ENCODE data around the gene PNMA6E.

PNMA6E gene

DNA sequence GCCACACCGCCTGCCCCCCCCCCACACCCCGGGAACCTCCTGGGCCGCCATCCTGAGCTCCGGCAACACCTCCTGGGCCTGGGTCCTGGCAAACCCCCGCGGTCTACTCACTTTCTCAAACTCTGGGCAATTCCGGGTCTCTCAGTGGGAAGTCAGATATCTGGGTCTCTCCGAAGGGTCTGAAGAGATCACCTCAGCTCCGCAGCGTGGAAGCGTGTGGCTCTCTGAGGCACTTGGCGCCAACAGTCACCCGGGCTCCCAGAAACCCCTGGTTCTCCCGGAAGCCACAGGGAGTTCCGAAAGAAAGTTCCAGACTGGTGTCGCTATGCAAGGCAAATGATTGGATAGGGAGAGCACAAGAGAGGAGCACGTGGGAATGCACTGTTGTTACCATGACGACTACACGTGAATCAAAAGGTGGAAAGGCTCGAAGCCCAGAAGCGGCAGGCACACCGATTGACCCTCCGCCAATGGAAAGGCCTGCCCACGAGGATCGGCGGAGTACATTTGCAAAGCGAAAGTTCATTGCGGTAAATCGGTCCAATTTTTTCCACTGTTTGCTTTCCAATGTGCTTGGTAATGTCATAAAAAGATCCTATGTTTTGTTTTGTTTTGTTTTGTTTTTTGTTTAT is at the start of gene PNMA6E:
Gene PNMA6E (minus strand): TSS at position 218 of the 632 bp plus-strand sequence. CDS start 2,501 bp downstream, outside the sequence.
- no peak for DNase-seq (ENCODE audit: low read depth in 2 of 2)

- DNase-seq (ENCODE audit: low read depth in 2 of 2), result no peak
These were observed 49.8 kb upstream of the PNMA6E start for GRCh38 chrX:153450949-153451277.

DNA sequence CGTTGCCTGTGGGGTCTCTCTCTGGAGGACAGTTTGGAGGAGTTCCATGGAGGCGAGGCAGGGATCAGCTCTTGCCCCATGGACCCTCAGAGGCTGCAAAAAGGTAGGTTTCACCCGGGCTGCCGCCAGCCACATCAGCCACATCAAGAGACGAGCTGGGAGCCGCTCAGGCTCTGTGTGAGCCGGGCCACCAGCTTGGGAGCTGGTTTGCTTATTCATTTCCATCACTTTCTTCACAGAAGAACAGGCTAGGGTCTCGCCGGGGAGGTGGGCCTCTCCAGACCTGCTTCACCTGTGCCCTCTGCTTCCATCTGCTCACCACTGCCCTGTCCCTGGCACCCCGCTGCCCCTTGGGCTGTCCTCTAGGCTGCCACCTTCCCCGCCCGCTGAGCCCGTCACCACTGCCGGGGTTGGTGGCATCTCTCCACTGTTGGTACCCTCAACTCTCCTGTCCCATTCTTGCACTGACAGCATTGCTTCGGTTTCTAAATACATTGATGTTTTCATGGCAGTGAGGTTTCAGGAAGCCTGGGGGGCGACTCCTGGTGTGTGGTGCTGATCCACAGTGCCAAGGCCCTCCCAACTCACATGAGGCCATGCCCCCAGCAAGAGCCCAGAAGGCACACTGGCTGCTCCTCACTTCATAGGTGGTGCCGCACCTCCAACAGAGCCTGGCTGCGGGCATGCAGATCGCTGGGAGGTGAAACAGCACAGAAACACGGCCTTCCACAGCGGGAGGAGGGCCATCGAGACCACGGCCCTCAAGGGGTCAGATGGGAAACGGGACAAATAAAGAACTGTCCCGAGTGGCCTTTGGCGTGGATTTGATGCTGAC is 49.2 kb upstream of the PNMA6E start:
- DNase-seq (ENCODE audit: low read depth in 2 of 2), result no peak

DNA sequence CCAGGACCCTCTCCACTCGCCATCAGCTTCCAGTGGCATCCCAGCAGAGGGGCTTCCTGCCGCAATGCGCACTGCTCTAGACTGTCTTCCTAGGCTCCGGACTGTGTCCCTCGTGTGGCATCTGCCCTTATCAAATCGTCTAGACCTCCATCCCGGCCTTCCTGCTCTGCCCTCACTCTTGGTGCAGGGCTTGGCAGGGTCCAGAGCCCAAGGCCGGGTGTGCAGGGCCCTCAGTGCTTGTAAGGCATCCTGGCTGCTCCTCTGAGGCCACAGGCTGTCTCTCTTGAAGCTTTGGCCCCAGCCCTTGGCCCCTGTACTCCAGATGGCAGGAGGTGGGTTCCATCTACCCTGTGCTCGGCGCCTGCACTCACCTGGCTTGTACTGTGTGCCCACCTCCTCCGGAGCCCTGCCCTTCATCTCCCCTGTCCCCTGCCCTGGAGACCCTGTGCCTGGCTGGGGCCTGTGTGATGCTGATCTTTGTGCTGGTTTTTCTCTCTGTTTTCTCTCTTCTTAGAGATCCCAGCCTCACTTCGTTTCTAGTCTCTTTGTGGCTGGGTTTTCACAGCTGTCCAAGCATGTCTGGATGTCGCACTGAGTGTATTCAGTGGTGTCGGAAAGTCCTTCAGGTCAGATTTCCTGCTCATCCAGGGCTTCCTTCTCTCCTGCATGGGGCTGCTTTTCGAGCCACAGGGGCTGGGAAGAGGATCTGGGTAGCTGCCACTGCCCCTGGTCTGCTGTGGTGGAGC is 48.4 kb upstream of the PNMA6E start:
- DNase-seq (ENCODE audit: low read depth in 2 of 2), result no peak

DNA sequence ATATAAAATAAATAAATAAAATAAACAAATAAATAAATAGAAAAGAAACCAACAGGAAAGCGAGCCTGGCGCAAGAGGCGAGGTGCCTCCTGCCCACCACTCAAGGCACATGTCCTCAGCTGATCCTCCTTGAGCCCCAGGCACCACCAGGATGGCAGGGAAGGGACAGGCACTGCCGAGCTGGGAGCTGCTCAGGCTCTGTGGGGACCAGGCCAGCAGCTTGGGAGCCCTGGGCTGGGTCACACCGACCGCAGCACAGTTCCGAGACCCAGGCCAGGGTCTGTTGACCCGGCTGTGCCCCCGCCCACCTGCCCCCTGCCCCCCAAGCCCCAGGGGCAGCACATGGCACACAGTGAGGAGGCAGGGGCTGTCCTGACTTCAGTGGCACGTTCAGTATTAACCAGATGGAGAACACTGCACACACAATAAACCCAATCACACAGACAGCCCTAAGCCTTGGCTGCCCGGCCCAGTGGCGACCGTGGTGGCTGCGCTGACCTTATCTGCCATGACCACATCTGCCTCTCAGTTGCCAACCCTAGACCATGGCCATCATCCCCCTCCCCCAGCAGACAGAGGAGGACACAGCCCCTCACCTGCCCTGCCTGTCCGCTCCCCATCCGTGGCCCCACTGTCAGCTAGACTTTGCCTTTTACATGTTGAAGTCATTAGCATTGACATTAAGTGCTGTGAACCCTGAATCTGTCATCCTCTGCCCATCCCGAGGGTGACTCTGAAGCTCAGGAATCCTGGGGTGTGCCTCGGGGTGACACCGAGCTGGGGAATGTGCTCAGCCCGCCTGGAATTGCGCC is 47.6 kb upstream of the PNMA6E start:
- DNase-seq (ENCODE audit: low read depth in 2 of 2), result no peak

- DNase-seq (ENCODE audit: low read depth in 2 of 2), result no peak
These were observed 46.4 kb upstream of the PNMA6E start for GRCh38 chrX:153447581-153447960.

DNA sequence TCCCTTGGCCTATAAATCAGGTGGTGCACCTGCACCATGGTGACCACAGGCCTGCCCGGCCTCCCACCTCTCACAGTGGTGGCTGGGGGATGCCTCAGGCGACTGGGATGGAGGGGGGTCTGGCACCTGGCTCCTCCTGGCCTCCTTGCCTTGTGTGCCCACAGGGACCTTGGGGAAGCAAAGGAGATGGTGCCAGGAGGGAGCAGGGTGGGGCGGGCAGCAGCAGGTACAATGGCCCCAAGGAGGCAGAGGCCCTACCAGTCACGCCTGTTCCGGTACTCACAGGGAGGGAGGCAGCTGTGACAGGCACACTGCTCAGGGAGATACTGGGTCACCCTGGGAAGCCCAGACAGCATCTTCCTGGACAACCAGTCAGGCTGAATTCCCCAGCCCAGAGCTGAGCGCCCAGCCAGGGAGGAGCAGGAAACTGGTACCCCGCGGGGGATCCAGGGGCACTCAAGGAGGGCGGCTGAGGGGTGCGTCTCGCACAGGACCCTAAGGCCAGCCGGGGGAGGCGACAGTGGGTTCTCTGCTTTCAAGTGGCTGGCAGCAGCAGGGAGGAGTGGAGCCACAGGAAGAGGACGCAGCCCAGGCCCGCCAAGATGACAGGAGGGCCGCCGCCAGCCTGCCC is 45.9 kb upstream of the PNMA6E start:
- no peak for DNase-seq (ENCODE audit: low read depth in 2 of 2)

- DNase-seq (ENCODE audit: low read depth in 2 of 2), result no peak
These were observed 45.4 kb upstream of the PNMA6E start for GRCh38 chrX:153446636-153446936.

GRCh38 chrX:153445856-153446635 is 44.9 kb upstream of the PNMA6E start, which contains the start of gene TREX2:
TSS of gene TREX2 (minus strand) at chrX:153446056. CDS start at chrX:153445430, 626 bp downstream.
- no peak for DNase-seq (ENCODE audit: low read depth in 2 of 2)

GRCh38 chrX:153445106-153445855 is 44.1 kb upstream of the PNMA6E start:
- DNase-seq (ENCODE audit: low read depth in 2 of 2), result no peak

DNA sequence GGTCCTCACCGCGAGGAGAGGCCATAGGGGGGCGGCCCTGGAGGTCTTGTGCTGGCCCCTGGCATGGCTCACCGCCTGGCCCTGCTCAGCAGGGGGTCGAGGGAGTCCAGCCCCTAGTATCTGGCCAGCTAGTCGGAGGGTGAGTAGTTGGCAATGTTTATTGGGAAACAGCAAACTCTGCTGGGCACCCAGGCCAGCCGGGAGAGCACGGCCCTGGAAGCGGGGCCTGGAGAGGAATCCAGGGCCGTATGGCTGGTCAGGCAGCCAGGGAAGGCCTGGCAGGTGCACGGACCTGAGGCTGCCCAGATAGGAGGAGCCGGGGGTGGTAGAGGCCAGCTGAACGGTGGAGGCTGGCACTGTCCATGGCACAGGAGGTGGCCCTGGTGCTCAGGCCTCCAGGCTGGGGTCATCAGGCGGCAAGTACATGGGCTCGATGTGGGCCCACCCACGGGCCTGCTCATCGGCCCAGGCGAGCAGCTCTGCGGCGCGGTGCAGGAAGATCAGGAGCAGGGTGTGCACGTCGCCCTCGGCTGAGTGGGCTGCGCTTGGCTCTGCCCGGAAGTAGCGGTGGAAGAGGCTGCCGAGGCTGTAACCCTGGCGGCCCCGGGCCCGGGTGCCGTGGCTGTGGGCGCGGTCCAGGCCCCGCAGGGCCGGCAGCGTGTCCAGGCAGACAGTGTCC is 43.3 kb upstream of the PNMA6E start:
- DNase-seq (ENCODE audit: low read depth in 2 of 2), result no peak

DNA sequence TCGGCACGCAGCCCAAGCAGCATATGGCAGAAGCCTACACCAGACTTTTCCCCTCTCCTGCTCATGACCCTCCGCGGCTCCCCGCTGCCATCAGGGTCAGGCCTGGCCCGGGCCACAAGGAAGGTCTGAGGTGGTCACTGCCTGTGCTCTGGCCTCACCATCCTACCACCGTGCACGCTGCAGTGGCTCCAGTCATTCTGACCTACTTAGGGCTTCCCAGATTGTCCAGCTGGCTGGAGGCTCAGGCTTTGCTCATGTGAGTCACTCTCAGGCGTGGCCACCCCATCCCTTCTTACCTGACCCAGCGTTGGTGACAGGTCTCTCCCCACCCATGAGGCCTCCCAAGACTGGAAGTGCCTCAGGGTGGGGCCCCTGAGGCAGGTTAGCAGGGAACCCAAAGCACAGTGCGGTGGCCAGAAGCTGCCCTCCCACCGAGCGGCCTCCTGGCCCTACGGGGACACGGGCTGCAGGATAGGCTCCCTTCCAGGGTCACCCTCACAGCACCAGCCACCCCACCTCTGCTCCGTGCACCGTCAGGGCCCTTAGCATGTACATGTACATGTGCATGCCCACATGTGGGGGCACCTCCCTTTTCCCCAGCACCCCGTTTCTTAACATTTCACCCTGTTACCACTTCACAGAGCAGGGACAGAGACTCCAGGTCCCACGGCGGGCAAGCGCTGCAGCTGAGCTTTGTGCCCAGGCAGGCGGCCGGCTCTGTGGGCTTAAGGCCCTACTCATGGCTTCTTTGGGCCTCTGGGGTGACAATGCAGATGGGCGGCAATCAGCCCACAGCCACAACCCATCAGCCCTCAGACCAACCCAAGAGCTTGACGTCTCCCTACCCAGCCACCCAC is 42.6 kb upstream of the PNMA6E start:
- DNase-seq (ENCODE audit: low read depth in 2 of 2), result no peak

- no peak for DNase-seq (ENCODE audit: low read depth in 2 of 2)
These were observed 41.3 kb upstream of the PNMA6E start for GRCh38 chrX:153442463-153442862.

DNA sequence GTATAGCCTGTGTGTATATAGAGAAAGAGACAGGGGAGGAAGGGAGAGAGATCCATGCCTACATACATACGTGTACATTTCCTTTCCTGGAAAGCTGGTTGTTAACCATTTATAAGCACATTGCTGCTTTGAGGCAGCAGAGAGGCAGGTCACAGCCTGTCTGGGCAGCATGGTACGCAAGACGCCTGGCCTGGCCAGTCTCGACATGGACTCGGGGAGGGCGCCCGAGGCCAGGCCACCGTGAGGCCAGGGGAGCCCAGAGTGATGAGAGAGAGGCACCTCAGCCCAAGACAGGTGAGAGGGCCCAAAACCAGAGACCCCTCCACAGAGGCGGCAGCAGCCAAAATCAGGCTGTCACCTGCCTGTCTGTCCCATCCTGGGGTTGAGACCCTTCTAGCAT is 40.8 kb upstream of the PNMA6E start:
- DNase-seq (ENCODE audit: low read depth in 2 of 2), result no peak

GRCh38 chrX:153441296-153441695 is 40.1 kb upstream of the PNMA6E start:
- no peak for DNase-seq (ENCODE audit: low read depth in 2 of 2)

DNA sequence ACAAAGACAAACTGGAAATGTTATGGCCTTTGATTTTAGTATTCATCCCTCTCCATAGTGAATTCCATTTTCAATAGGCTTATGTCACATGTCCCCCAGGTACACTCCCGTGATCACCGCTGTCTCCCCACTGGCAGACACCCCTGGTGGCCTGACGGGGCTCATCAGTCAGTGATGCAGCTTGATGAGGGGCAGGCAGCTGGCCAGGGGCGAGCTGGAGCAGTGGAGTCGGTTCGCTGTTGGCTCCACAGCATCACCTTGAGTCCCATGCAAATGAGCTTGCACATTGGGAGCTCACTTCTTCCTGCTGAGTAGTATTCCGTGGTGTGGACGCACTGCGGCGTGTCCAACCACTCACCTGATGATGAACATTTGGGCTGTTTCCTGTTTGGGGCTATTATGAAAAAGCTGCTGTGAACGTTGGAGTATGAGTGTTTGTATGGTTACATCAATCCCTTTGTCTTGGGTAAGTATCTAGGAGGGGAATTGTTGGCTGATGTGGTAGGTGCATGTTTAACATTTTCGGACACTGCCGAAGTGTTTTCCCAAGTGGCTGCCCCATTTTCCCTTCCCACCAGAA is 39.5 kb upstream of the PNMA6E start:
- DNase-seq (ENCODE audit: low read depth in 2 of 2), result no peak

- no peak for DNase-seq (ENCODE audit: low read depth in 2 of 2)
These were observed 38.8 kb upstream of the PNMA6E start for GRCh38 chrX:153439977-153440376.

- DNase-seq (ENCODE audit: low read depth in 2 of 2), result no peak
These were observed 37.4 kb upstream of the PNMA6E start for GRCh38 chrX:153438532-153438931.
